ENCODE results near the gene IFNK.

- no peak for TF ChIP-seq POLR2AphosphoS5 (IDR thresholded peaks at IDR 0.05)
- TF ChIP-seq EP300 (IDR thresholded peaks at IDR 0.05), result no peak
These were observed 40.5 kb upstream of the IFNK start for GRCh38 chr9:27483576-27483975.

All from gastroesophageal sphincter (tissue), 2 donors.